Measurements from ENCODE around the gene DNLZ.

The DNLZ gene

DNA sequence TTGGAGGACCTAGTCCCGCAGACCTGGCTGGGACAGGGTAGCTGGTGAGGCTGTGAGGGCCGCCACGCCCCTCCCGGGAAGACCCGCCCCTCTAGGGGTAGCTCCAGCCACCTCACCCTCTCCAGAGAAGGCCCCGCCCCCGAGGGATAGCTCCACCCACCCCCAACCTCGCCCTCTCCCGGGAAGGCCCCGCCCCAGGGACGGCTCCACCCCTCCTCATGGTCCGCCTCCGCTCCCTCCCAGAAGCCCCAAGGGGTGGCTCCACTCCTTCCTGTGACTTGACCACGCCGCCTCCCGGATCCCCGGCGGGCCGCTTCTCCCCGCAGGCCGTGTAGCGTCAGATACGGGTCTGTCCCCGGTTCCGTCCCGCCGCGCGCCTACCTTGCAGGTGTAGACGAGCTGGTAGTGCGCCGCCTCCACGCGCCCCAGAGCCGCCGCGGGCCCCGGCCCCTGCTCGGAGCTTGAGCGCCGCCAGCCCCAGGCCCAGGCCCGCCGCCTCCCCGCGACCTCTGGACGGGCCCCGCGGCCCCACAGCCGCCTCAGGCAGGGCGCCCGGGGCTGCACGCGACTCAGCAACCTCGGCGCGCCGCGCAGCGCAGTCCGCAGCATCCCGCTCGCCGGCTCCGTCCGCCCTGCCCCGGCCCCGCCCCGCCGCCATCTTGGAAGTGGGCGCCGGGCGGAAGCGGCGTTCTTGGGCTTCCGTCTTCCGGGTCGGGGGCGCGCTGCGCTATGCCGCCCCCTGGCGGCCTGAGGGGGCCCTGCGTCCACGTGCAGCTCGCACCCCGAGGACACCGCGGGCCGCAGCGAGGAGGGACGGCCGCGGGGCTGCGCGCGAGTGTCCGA is at the start of gene DNLZ (continued):
- TF ChIP-seq, protein P1, sequence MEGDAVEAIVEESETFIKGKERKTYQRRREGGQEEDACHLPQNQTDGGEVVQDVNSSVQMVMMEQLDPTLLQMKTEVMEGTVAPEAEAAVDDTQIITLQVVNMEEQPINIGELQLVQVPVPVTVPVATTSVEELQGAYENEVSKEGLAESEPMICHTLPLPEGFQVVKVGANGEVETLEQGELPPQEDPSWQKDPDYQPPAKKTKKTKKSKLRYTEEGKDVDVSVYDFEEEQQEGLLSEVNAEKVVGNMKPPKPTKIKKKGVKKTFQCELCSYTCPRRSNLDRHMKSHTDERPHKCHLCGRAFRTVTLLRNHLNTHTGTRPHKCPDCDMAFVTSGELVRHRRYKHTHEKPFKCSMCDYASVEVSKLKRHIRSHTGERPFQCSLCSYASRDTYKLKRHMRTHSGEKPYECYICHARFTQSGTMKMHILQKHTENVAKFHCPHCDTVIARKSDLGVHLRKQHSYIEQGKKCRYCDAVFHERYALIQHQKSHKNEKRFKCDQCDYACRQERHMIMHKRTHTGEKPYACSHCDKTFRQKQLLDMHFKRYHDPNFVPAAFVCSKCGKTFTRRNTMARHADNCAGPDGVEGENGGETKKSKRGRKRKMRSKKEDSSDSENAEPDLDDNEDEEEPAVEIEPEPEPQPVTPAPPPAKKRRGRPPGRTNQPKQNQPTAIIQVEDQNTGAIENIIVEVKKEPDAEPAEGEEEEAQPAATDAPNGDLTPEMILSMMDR (tag by site-specific recombination; IDR thresholded peaks at IDR 0.05): peak; percentile 81
- no peak for TF ChIP-seq MZF1 (tag by site-specific recombination; IDR thresholded peaks at IDR 0.05; ENCODE audit: borderline replicate concordance)
- TF ChIP-seq KLF16 (tag by site-specific recombination; IDR thresholded peaks at IDR 0.05): peak; percentile 65; the same call in 1 of the 2 replicates
- no peak for TF ChIP-seq ZNF48 (tag by site-specific recombination; IDR thresholded peaks at IDR 0.05)
- TF ChIP-seq ZNF354C (tag by site-specific recombination; IDR thresholded peaks at IDR 0.05; ENCODE audit: borderline replicate concordance, low read depth): no peak
- TF ChIP-seq, protein P2, sequence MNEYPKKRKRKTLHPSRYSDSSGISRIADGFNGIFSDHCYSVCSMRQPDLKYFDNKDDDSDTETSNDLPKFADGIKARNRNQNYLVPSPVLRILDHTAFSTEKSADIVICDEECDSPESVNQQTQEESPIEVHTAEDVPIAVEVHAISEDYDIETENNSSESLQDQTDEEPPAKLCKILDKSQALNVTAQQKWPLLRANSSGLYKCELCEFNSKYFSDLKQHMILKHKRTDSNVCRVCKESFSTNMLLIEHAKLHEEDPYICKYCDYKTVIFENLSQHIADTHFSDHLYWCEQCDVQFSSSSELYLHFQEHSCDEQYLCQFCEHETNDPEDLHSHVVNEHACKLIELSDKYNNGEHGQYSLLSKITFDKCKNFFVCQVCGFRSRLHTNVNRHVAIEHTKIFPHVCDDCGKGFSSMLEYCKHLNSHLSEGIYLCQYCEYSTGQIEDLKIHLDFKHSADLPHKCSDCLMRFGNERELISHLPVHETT (tag by site-specific recombination; IDR thresholded peaks at IDR 0.05): no peak
- TF ChIP-seq KLF10 (tag by site-specific recombination; IDR thresholded peaks at IDR 0.05): peak; percentile 66; the same call in 1 of the 2 replicates
- no peak for TF ChIP-seq SALL2 (tag by site-specific recombination; IDR thresholded peaks at IDR 0.05; ENCODE audit: borderline replicate concordance)
- peak; percentile 92 for TF ChIP-seq KLF9 (tag by site-specific recombination; IDR thresholded peaks at IDR 0.05; ENCODE audit: low read depth)
- no peak for TF ChIP-seq ZNF280D (tag by site-specific recombination; IDR thresholded peaks at IDR 0.05)
- TF ChIP-seq ZNF302 (tag by site-specific recombination; IDR thresholded peaks at IDR 0.05; ENCODE audit: low read depth): no peak
- no peak for TF ChIP-seq ZNF529 (tag by site-specific recombination; IDR thresholded peaks at IDR 0.05; ENCODE audit: insufficient replicate concordance)
- TF ChIP-seq, protein P3, sequence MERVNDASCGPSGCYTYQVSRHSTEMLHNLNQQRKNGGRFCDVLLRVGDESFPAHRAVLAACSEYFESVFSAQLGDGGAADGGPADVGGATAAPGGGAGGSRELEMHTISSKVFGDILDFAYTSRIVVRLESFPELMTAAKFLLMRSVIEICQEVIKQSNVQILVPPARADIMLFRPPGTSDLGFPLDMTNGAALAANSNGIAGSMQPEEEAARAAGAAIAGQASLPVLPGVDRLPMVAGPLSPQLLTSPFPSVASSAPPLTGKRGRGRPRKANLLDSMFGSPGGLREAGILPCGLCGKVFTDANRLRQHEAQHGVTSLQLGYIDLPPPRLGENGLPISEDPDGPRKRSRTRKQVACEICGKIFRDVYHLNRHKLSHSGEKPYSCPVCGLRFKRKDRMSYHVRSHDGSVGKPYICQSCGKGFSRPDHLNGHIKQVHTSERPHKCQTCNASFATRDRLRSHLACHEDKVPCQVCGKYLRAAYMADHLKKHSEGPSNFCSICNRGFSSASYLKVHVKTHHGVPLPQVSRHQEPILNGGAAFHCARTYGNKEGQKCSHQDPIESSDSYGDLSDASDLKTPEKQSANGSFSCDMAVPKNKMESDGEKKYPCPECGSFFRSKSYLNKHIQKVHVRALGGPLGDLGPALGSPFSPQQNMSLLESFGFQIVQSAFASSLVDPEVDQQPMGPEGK (tag by site-specific recombination; IDR thresholded peaks at IDR 0.05): peak; percentile 50
- TF ChIP-seq KLF8 (tag by site-specific recombination; IDR thresholded peaks at IDR 0.05): peak; percentile 89
- peak; percentile 65 for TF ChIP-seq ZNF76 (tag by site-specific recombination; IDR thresholded peaks at IDR 0.05; ENCODE audit: borderline replicate concordance, low read depth)
- peak; percentile 74 for TF ChIP-seq ZNF660 (tag by site-specific recombination; IDR thresholded peaks at IDR 0.05)
- TF ChIP-seq, protein P4, sequence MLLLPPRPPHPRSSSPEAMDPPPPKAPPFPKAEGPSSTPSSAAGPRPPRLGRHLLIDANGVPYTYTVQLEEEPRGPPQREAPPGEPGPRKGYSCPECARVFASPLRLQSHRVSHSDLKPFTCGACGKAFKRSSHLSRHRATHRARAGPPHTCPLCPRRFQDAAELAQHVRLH (tag by site-specific recombination; IDR thresholded peaks at IDR 0.05): 0 out of 2 replicates have a peak, but pooled peaks have one; percentile 14
- peak; percentile 55 for TF ChIP-seq ZBTB8A (tag by site-specific recombination; IDR thresholded peaks at IDR 0.05)
- TF ChIP-seq, protein P5, sequence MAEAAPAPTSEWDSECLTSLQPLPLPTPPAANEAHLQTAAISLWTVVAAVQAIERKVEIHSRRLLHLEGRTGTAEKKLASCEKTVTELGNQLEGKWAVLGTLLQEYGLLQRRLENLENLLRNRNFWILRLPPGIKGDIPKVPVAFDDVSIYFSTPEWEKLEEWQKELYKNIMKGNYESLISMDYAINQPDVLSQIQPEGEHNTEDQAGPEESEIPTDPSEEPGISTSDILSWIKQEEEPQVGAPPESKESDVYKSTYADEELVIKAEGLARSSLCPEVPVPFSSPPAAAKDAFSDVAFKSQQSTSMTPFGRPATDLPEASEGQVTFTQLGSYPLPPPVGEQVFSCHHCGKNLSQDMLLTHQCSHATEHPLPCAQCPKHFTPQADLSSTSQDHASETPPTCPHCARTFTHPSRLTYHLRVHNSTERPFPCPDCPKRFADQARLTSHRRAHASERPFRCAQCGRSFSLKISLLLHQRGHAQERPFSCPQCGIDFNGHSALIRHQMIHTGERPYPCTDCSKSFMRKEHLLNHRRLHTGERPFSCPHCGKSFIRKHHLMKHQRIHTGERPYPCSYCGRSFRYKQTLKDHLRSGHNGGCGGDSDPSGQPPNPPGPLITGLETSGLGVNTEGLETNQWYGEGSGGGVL (tag by site-specific recombination; IDR thresholded peaks at IDR 0.05): no peak
- 0 out of 2 replicates have a peak, but pooled peaks have one; percentile 27 for TF ChIP-seq ZBTB17 (tag by site-specific recombination; IDR thresholded peaks at IDR 0.05)
- TF ChIP-seq ZNF394 (tag by site-specific recombination; IDR thresholded peaks at IDR 0.05; ENCODE audit: borderline replicate concordance): no peak
- TF ChIP-seq SP3 (tag by site-specific recombination; IDR thresholded peaks at IDR 0.05): peak; percentile 92
- TF ChIP-seq ZNF777 (tag by site-specific recombination; IDR thresholded peaks at IDR 0.05; ENCODE audit: borderline replicate concordance): no peak
- peak; percentile 70; the same call in 1 of the 2 replicates for TF ChIP-seq ZNF561 (tag by site-specific recombination; IDR thresholded peaks at IDR 0.05; ENCODE audit: borderline replicate concordance)
- TF ChIP-seq ZNF701 (tag by site-specific recombination; IDR thresholded peaks at IDR 0.05): no peak
- peak; percentile 40; the same call in 1 of the 2 replicates for TF ChIP-seq ZBTB20 (tag by site-specific recombination; IDR thresholded peaks at IDR 0.05)
